Lower leg skin (tissue), 4 donors: ENCODE results near the gene MRPL36. TPM values are rescaled to one million over a fixed set of nuclear protein-coding genes. Genes with fewer than 3 reads are reported as not detected.
"Not testable (repeated sequence)": the region's sequence is repeated elsewhere in the genome, so short reads cannot be mapped to it uniquely, and the experiment has no call there.

Experiments used
- DNase-seq, 2 donors: peaks; one replicate each; pipeline ENCODE4 v3.0.0-alpha.2; 2019; ENCODE audit warnings: low spot score in 2 of 2
- H3K4me3 ChIP-seq: fragments of 200-600 bp; sonication (generic); 2 replicates; pipeline ENCODE4 v1.5.1; 2017; ENCODE audit warnings: mild to moderate bottlenecking, low read depth; ENCODE audit not compliant: poor library complexity, severe bottlenecking
- CTCF ChIP-seq, 3 donors: fragments of 450-650 bp; IDR thresholded peaks; one replicate each; pipeline ENCODE4 v1.5.1; 2016; ENCODE audit warnings: antibody characterized with exemption in 3 of 3, mild to moderate bottlenecking in 3 of 3, moderate library complexity in 2 of 3
- POLR2A ChIP-seq, 2 donors: fragments of 450-650 bp; IDR thresholded peaks; one replicate each; pipeline ENCODE4 v1.6.1; 2016 to 2017; ENCODE audit warnings: antibody characterized with exemption in 2 of 2, mild to moderate bottlenecking in 1 of 2, moderate library complexity in 1 of 2
- WGBS, 2 donors: methylation state at CpG; one replicate each; pipeline ENCODE4 v1.1.5; 2018; 5-methylcytosine and 5-hydroxymethylcytosine counted together
- intact Hi-C: fragments of 100-400 bp; cut with DNase I; formaldehyde crosslinking; loops from one replicate; pipeline ENCODE4 v1.15.0; 2023; ENCODE audit warnings: low total_unique reads
- total RNA-seq, 4 donors: library from RNA; depleted of rRNA; stranded (reverse); fragments of >200 nt; gene quantifications; one replicate each; pipeline ENCODE4 v1.1.0, GENCODE V29; 2016

Gene MRPL36
- total RNA-seq, 4 donors from 2014 or later, result 34.6 to 59.4 (median 42.6) TPM

- no peak overlapping the region for H3K4me3 ChIP-seq
- intact Hi-C loops, result no loop called here
- no peak for DNase-seq
- 75% methylated on average over 30 to 33 of the region's 33 CpGs for WGBS, 2 donors
- TF ChIP-seq POLR2A (IDR thresholded peaks at IDR 0.05) (no peak), CTCF (IDR thresholded peaks at IDR 0.05) (no peak)
These were observed 5.4 kb downstream of the MRPL36 start for GRCh38 chr5:1793966-1794900.

GRCh38 chr5:1793301-1793740 is 6.3 kb downstream of the MRPL36 start:
- WGBS, 2 donors, result 53 to 64% methylated on average over 10 of the region's 10 CpGs
- DNase-seq, result no peak
- intact Hi-C loops, result no loop called here
- TF ChIP-seq POLR2A (IDR thresholded peaks at IDR 0.05), result no peak
- no peak overlapping the region for H3K4me3 ChIP-seq

- TF ChIP-seq POLR2A (IDR thresholded peaks at IDR 0.05) (no peak), CTCF (IDR thresholded peaks at IDR 0.05) (no peak)
- 67 to 68% methylated on average over 8 of the region's 8 CpGs for WGBS, 2 donors
- intact Hi-C loops, result no loop called here
- H3K4me3 ChIP-seq, result no peak overlapping the region
- no peak for DNase-seq
These were observed 6.8 kb downstream of the MRPL36 start for GRCh38 chr5:1792842-1793266.

- TF ChIP-seq CTCF (IDR thresholded peaks at IDR 0.05), result no peak
- no peak for TF ChIP-seq POLR2A (IDR thresholded peaks at IDR 0.05)
- intact Hi-C loops, result no loop called here
- peak in 1 of 2 donors; percentile 76 for DNase-seq
- 86 to 89% methylated on average over 3 of the region's 3 CpGs for WGBS, 2 donors
- H3K4me3 ChIP-seq, result no peak overlapping the region
These were observed 8.5 kb downstream of the MRPL36 start for GRCh38 chr5:1791176-1791575.

GRCh38 chr5:1789834-1790471 is 9.7 kb downstream of the MRPL36 start:
- intact Hi-C loops, result no loop called here
- TF ChIP-seq CTCF (IDR thresholded peaks at IDR 0.05) (no peak), POLR2A (IDR thresholded peaks at IDR 0.05) (no peak)
- DNase-seq, result peak in 1 of 2 donors; percentile 37
- WGBS, 2 donors, result 36 to 40% methylated on average over 10 of the region's 10 CpGs
- no peak overlapping the region for H3K4me3 ChIP-seq

GRCh38 chr5:1789438-1789833 is 10.2 kb downstream of the MRPL36 start:
- peak in 1 of 2 donors; percentile 20 for DNase-seq

More at GRCh38 chr5:1789438-1789833, 10.2 kb downstream of the MRPL36 start:
- 87% methylated on average over 3 of the region's 3 CpGs for WGBS, 2 donors
- H3K4me3 ChIP-seq, intact Hi-C loops: not testable (repeated sequence)
